Activated CD8-positive, alpha-beta T cell treated with anti-CD3 and anti-CD28 coated beads, Interleukin-2, amount 10 ng/mL, durations not matched to agents 7 days and 5 days (primary cell): ENCODE measurements around the gene FAM110A. TPM values are rescaled to one million over a fixed set of nuclear protein-coding genes. Genes with fewer than 3 reads are reported as not detected.
A peak's percentile ranks its signal among the peaks of the same experiment; 100 is the strongest.
"Not testable (repeated sequence)": the region's sequence is repeated elsewhere in the genome, so short reads cannot be mapped to it uniquely, and the experiment has no call there.

Source experiments
- ATAC-seq: fragments of 150-1000 bp; cut with Tn5 transposase; one replicate; pipeline ENCODE4 v1.10.0; 2021; ENCODE audit warnings: moderate library complexity
- CTCF ChIA-PET: fragments of 350-600 bp; sonication (Branson Sonifier 250); formaldehyde crosslinking; loops from one replicate; lab custom pipeline; 2021; ENCODE audit warnings: antibody characterized with exemption; lab: Charles Lee
- POLR2A ChIA-PET: fragments of 350-600 bp; sonication (Branson Sonifier 250); formaldehyde crosslinking; loops from one replicate; lab custom pipeline; 2021; ENCODE audit warnings: antibody characterized with exemption; lab: Charles Lee
- DNase-seq: peaks from one replicate; pipeline ENCODE4 v3.0.0-alpha.2; 2020
- H3K27ac Mint-ChIP-seq: one replicate; pipeline ENCODE4 v1.8.0; 2021; ENCODE audit warnings: mild to moderate bottlenecking, mixed read lengths
- H3K27me3 Mint-ChIP-seq: one replicate; pipeline ENCODE4 v1.8.0; 2021; ENCODE audit warnings: low read depth, mixed read lengths
- H3K36me3 Mint-ChIP-seq: one replicate; pipeline ENCODE4 v1.8.0; 2021; ENCODE audit warnings: low read depth, mixed read lengths
- H3K4me1 Mint-ChIP-seq: one replicate; pipeline ENCODE4 v1.8.0; 2021; ENCODE audit warnings: low read depth, mixed read lengths
- H3K4me3 Mint-ChIP-seq: one replicate; pipeline ENCODE4 v1.8.0; 2021; ENCODE audit warnings: mild to moderate bottlenecking, mixed read lengths
- H3K9me3 Mint-ChIP-seq: one replicate; pipeline ENCODE4 v1.8.0; 2022; ENCODE audit warnings: mixed read lengths; ENCODE audit not compliant: insufficient read depth
- total RNA-seq, 2 experiments: library from RNA; stranded (reverse); gene quantifications; one replicate each; pipeline ENCODE4 v1.2.3, GENCODE V29; 2021

Gene FAM110A
- 10 to 100 TPM; 35.9 to 36.3 TPM for total RNA-seq

DNA sequence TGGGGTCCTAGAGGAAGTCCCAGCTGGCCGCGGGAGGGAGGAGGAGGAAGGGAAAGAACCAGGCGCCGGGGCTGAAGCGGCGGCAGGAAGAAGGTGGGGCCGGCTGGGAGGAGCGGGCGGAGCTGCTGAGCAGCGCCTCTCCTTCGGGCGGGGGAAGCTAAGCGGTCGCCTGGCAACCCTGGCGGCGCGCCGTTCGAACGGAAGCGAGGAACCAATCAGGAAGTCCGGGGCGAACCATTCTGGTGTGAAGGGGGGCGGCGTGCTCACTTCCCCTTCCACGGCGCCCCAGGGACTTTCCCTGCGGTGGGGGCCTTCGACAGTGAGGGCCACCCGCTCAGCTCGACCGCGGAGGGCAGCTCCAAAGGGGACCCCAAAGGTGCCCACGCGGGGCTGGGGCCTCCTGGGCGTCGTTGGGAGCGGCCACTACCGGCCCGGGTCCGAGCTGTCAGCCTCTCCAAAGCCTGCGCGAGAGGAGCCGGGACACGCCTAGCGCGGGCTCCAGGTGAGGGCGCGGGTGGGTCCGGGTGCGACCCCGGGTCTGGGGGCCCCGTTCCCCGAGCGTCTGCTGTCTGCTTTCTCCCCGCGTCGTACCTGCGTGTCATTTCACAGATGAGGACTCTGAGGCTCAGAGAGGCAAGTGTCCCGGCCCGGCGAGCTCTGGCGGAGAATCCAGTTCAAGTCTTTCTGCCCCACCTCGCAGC lies at the start of gene FAM110A:
Gene FAM110A (plus strand): TSS at position 266 of the 701 bp plus-strand sequence. CDS start 11,090 bp downstream, outside the sequence.
- peaks cover 40% of the 10 kb centered on the region for H3K4me1 Mint-ChIP-seq
- peak; percentile 92 for ATAC-seq
- peaks cover 15% of the 10 kb centered on the region for H3K36me3 Mint-ChIP-seq
- ChIA-PET CTCF (interaction anchor here (0.7 to 6.7 kb wide), 15 partner anchors 9 to 465 kb away, joined by 3 to 42 read pairs (median 3); no protein-coding TSS in a partner anchor), POLR2A (interaction anchor here (0.7 to 3.0 kb wide), 6 partner anchors 8 to 289 kb away, joined by 3 to 46 read pairs (median 3); no protein-coding TSS in a partner anchor)
- peak within 1 kb of the TSS; percentile 94 for H3K4me3 Mint-ChIP-seq
- peak within 1 kb of the TSS; percentile 87 for H3K27ac Mint-ChIP-seq
- H3K9me3 Mint-ChIP-seq: no peaks in the 10 kb centered on the region
- DNase-seq: peak; percentile 97
- no peaks in the 10 kb centered on the region for H3K27me3 Mint-ChIP-seq

- CTCF ChIA-PET: no interaction called here
- POLR2A ChIA-PET: no interaction called here
- no peak overlapping the region for H3K27ac Mint-ChIP-seq
- H3K4me1 Mint-ChIP-seq: no peaks in the 10 kb centered on the region
- ATAC-seq (no peak), DNase-seq (no peak)
- H3K36me3 Mint-ChIP-seq: peaks cover 2% of the 10 kb centered on the region
- peaks cover 9% of the 10 kb centered on the region for H3K27me3 Mint-ChIP-seq
- peaks cover 19% of the 10 kb centered on the region for H3K9me3 Mint-ChIP-seq
- H3K4me3 Mint-ChIP-seq: no peak overlapping the region
These were observed 45.7 kb upstream of the FAM110A start for GRCh38 chr20:787825-788224.

- Mint-ChIP-seq H3K36me3 (peaks cover 2% of the 10 kb centered on the region), H3K27ac (no peak overlapping the region), H3K27me3 (peaks cover 9% of the 10 kb centered on the region), H3K4me3 (no peak overlapping the region), H3K4me1 (no peaks in the 10 kb centered on the region), H3K9me3 (peaks cover 8% of the 10 kb centered on the region)
- POLR2A ChIA-PET: no interaction called here
- DNase-seq: no peak
- ATAC-seq: no peak
- CTCF ChIA-PET: no interaction called here
These were observed 42.5 kb upstream of the FAM110A start for GRCh38 chr20:791056-791455.

DNA sequence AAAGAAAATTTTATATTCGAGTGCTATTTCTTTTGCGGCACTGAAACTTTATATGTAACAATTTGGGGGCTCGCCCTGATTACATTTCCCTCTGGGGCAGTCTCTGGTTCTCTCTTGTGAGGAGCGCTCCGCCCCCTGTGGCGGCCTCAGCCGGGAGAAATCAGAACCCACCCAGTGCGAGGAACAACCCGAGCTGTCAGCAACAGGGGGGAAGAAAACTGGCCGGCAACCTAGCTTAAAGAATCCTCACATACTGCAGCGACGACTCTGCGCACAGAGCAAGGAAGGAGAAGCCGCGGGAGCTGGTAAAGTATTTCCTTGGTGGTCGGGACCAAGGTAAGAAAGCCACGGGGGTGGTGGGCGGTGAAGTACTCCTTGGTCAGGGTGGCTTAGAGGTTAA lies 41.3 kb upstream of the FAM110A start:
- CTCF ChIA-PET: no interaction called here
- DNase-seq (no peak), ATAC-seq (no peak)
- H3K27me3 Mint-ChIP-seq: peaks cover 5% of the 10 kb centered on the region
- H3K4me1 Mint-ChIP-seq: no peaks in the 10 kb centered on the region
- peaks cover 2% of the 10 kb centered on the region for H3K36me3 Mint-ChIP-seq
- H3K4me3 Mint-ChIP-seq: no peak overlapping the region
- POLR2A ChIA-PET: no interaction called here
- H3K27ac Mint-ChIP-seq: no peak overlapping the region
- H3K9me3 Mint-ChIP-seq: peaks cover 8% of the 10 kb centered on the region

- ChIA-PET CTCF (no interaction called here), POLR2A (no interaction called here)
- Mint-ChIP-seq H3K9me3 (peaks cover 5% of the 10 kb centered on the region), H3K4me1 (no peaks in the 10 kb centered on the region), H3K36me3 (no peaks in the 10 kb centered on the region), H3K27ac (no peak overlapping the region), H3K27me3 (no peaks in the 10 kb centered on the region), H3K4me3 (no peak overlapping the region)
- DNase-seq (no peak), ATAC-seq (no peak)
These were observed 36.6 kb upstream of the FAM110A start for GRCh38 chr20:796921-797320.

GRCh38 chr20:798746-799145 lies 34.8 kb upstream of the FAM110A start:
- POLR2A ChIA-PET, H3K4me1 Mint-ChIP-seq, H3K4me3 Mint-ChIP-seq, H3K27ac Mint-ChIP-seq, DNase-seq, H3K27me3 Mint-ChIP-seq, H3K9me3 Mint-ChIP-seq, H3K36me3 Mint-ChIP-seq, CTCF ChIA-PET, ATAC-seq: not testable (repeated sequence)

DNA sequence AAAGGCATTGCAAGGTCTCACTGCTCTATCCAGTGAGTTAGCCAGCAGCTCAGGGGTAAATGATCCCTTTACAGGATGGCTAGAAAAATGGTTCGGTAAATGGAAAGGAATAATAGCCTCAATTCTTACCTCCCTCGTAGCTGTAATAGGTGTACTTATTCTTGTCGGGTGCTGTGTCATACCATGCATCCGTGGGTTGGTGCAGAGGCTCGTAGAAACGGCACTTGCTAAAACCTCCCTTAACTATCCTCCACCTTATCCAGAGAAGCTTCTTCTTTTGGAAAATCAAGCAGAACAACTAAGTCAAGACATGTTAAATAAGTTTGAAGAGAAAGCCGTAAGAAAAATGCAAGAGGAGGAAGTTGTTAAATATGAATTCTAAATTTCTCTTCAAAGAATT lies 33.5 kb upstream of the FAM110A start:
- H3K4me3 Mint-ChIP-seq, H3K4me1 Mint-ChIP-seq, H3K36me3 Mint-ChIP-seq, POLR2A ChIA-PET, DNase-seq, ATAC-seq, H3K27ac Mint-ChIP-seq, CTCF ChIA-PET, H3K27me3 Mint-ChIP-seq: not testable (repeated sequence)
- H3K9me3 Mint-ChIP-seq: peaks cover 12% of the 10 kb centered on the region

GRCh38 chr20:801678-802077 lies 31.8 kb upstream of the FAM110A start:
- CTCF ChIA-PET: no interaction called here
- ATAC-seq: no peak
- H3K36me3 Mint-ChIP-seq: no peaks in the 10 kb centered on the region
- H3K27ac Mint-ChIP-seq: no peak overlapping the region
- DNase-seq: no peak
- H3K4me1 Mint-ChIP-seq: no peaks in the 10 kb centered on the region
- peaks cover 20% of the 10 kb centered on the region for H3K9me3 Mint-ChIP-seq
- no peak overlapping the region for H3K4me3 Mint-ChIP-seq
- POLR2A ChIA-PET: no interaction called here
- H3K27me3 Mint-ChIP-seq: peaks cover 2% of the 10 kb centered on the region

GRCh38 chr20:805713-806112 lies 27.8 kb upstream of the FAM110A start:
- CTCF ChIA-PET: interaction anchor here (1.9 kb wide), 1 partner anchor 150 kb away, joined by 15 read pairs; no protein-coding TSS in a partner anchor
- no peak for DNase-seq

GRCh38 chr20:811776-812434 lies 21.6 kb upstream of the FAM110A start:
- H3K4me3 Mint-ChIP-seq, CTCF ChIA-PET, DNase-seq, ATAC-seq, H3K9me3 Mint-ChIP-seq, POLR2A ChIA-PET, H3K27ac Mint-ChIP-seq, H3K36me3 Mint-ChIP-seq, H3K4me1 Mint-ChIP-seq: not testable (repeated sequence)
- H3K27me3 Mint-ChIP-seq: peaks cover 14% of the 10 kb centered on the region

More at GRCh38 chr20:805713-806112, 27.8 kb upstream of the FAM110A start:
- Mint-ChIP-seq H3K4me3 (no peak overlapping the region), H3K36me3 (no peaks in the 10 kb centered on the region), H3K27me3 (peaks cover 12% of the 10 kb centered on the region), H3K27ac (no peak overlapping the region), H3K4me1 (no peaks in the 10 kb centered on the region), H3K9me3 (peaks cover 23% of the 10 kb centered on the region)
- no peak for ATAC-seq
- POLR2A ChIA-PET: no interaction called here

GRCh38 chr20:812435-812814 lies 21.1 kb upstream of the FAM110A start:
- CTCF ChIA-PET: interaction anchor here (0.8 kb wide), 1 partner anchor 60 kb away, joined by 3 read pairs; no protein-coding TSS in a partner anchor
- H3K4me3 Mint-ChIP-seq, H3K4me1 Mint-ChIP-seq, H3K9me3 Mint-ChIP-seq, ATAC-seq, H3K27ac Mint-ChIP-seq, POLR2A ChIA-PET, DNase-seq, H3K36me3 Mint-ChIP-seq: not testable (repeated sequence)
- H3K27me3 Mint-ChIP-seq: peaks cover 14% of the 10 kb centered on the region

DNA sequence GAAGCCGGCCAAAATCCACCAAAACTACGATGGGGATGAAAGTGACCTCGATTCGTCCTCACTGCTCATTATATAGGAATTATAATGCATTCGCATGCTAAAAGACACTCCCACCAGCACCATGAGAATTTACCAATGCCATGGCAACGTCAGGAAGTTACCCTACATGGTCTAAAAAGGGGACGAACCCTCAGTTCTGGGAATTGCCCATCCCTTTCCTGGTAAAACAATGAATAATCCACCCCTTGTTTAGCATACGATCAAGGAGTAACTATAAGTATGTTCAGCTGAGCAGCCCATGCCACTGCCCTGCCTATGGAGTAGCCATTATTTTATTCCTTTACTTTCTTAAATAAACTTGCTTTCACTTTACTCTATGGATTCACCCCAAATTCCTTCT lies 20.1 kb upstream of the FAM110A start:
- no peaks in the 10 kb centered on the region for H3K36me3 Mint-ChIP-seq
- ATAC-seq (no peak), DNase-seq (no peak)
- peaks cover 3% of the 10 kb centered on the region for H3K9me3 Mint-ChIP-seq
- H3K27me3 Mint-ChIP-seq: peaks cover 12% of the 10 kb centered on the region
- POLR2A ChIA-PET: no interaction called here
- no peaks in the 10 kb centered on the region for H3K4me1 Mint-ChIP-seq
- no peak overlapping the region for H3K27ac Mint-ChIP-seq
- H3K4me3 Mint-ChIP-seq: no peak overlapping the region
- CTCF ChIA-PET: no interaction called here
